Loucy (cell line): Measurements from ENCODE around the gene MIER3.

Experiments
- H2AFZ ChIP-seq: fragments of 200-600 bp; sonication (generic); 2 replicates; pipeline ENCODE4 v1.6.0; 2016; ENCODE audit warnings: antibody characterized with exemption, mild to moderate bottlenecking, low read length, moderate library complexity
- H3F3A ChIP-seq: fragments of 200-600 bp; 2 replicates; pipeline ENCODE4 v1.6.0; 2016; ENCODE audit warnings: antibody characterized with exemption, low read depth, mild to moderate bottlenecking
- H3K27me3 ChIP-seq: fragments of 200-600 bp; sonication (generic); 2 replicates; pipeline ENCODE4 v1.6.1; 2014; ENCODE audit warnings: low read length, mild to moderate bottlenecking; ENCODE audit not compliant: insufficient read depth, poor library complexity, severe bottlenecking
- H3K36me3 ChIP-seq: fragments of 200-600 bp; sonication (generic); 2 replicates; pipeline ENCODE4 v1.6.1; 2016; ENCODE audit warnings: low read length; ENCODE audit not compliant: insufficient read depth
- H3K4me1 ChIP-seq: fragments of 200-600 bp; sonication (generic); 2 replicates; pipeline ENCODE4 v1.5.1; 2014; ENCODE audit warnings: low read length, mild to moderate bottlenecking; ENCODE audit not compliant: insufficient read depth, poor library complexity, severe bottlenecking
- H3K4me2 ChIP-seq: fragments of 200-600 bp; sonication (generic); 2 replicates; pipeline ENCODE4 v1.6.0; 2014; ENCODE audit warnings: antibody characterized with exemption, low read length, low read depth, mild to moderate bottlenecking; ENCODE audit not compliant: poor library complexity, severe bottlenecking
- H3K4me3 ChIP-seq: fragments of 200-600 bp; sonication (generic); 2 replicates; pipeline ENCODE4 v1.5.1; 2014; ENCODE audit warnings: low read length, mild to moderate bottlenecking, mixed read lengths; ENCODE audit not compliant: poor library complexity, severe bottlenecking
- H3K79me2 ChIP-seq: fragments of 200-600 bp; sonication (generic); 2 replicates; pipeline ENCODE4 v1.6.1; 2014; ENCODE audit warnings: low read length; ENCODE audit not compliant: insufficient read depth
- H3K9ac ChIP-seq: fragments of 200-600 bp; sonication (generic); 2 replicates; pipeline ENCODE4 v1.6.0; 2014; ENCODE audit warnings: mild to moderate bottlenecking, low read depth, low read length, moderate library complexity; ENCODE audit not compliant: poor library complexity, severe bottlenecking
- H3K9me2 ChIP-seq: fragments of 200-600 bp; sonication (generic); replicated peaks from 2 replicates; pipeline ENCODE4 v1.6.1; 2016; ENCODE audit warnings: low read depth, low read length, mixed read lengths
- H3K9me3 ChIP-seq: fragments of 200-600 bp; sonication (generic); 2 replicates; pipeline ENCODE4 v1.6.1; 2014; ENCODE audit warnings: mild to moderate bottlenecking, antibody characterized with exemption, low read length, low read depth; ENCODE audit not compliant: insufficient read depth
- H4K20me1 ChIP-seq: fragments of 200-600 bp; sonication (generic); 2 replicates; pipeline ENCODE4 v1.6.0; 2014; ENCODE audit warnings: antibody characterized with exemption, low read length, mild to moderate bottlenecking; ENCODE audit not compliant: insufficient read depth, poor library complexity, severe bottlenecking
- CTCF ChIP-seq: fragments of 200-600 bp; sonication (generic); conservative IDR thresholded peaks from 2 replicates; pipeline ENCODE4 v1.5.1; 2014; ENCODE audit warnings: mild to moderate bottlenecking, antibody characterized with exemption, low read length
- EZH2phosphoT487 ChIP-seq: fragments of 200-600 bp; IDR thresholded peaks from 2 replicates; pipeline ENCODE4 v1.6.1; 2018; ENCODE audit warnings: antibody characterized with exemption, mild to moderate bottlenecking, moderate library complexity, borderline replicate concordance

Gene MIER3

GRCh38 chr5:56896763-56897162 lies 55.2 kb downstream of the MIER3 start:
- TF ChIP-seq EZH2phosphoT487: no peak
- TF ChIP-seq CTCF: no peak
- Histone ChIP-seq H2AFZ (no peak overlapping the region), H3K27me3 (no peaks in the 10 kb centered on the region), H3K4me3 (no peak overlapping the region), H3K9ac (no peak overlapping the region), H3K4me1 (no peaks in the 10 kb centered on the region), H3K9me3 (no peaks in the 10 kb centered on the region), H3K36me3 (peaks cover 27% of the 10 kb centered on the region; the same call in 1 of the 2 replicates), H3F3A (no peaks in the 10 kb centered on the region), H3K9me2 (no peaks in the 10 kb centered on the region), H3K4me2 (no peak overlapping the region), H4K20me1 (no peaks in the 10 kb centered on the region), H3K79me2 (no peaks in the 10 kb centered on the region)

DNA sequence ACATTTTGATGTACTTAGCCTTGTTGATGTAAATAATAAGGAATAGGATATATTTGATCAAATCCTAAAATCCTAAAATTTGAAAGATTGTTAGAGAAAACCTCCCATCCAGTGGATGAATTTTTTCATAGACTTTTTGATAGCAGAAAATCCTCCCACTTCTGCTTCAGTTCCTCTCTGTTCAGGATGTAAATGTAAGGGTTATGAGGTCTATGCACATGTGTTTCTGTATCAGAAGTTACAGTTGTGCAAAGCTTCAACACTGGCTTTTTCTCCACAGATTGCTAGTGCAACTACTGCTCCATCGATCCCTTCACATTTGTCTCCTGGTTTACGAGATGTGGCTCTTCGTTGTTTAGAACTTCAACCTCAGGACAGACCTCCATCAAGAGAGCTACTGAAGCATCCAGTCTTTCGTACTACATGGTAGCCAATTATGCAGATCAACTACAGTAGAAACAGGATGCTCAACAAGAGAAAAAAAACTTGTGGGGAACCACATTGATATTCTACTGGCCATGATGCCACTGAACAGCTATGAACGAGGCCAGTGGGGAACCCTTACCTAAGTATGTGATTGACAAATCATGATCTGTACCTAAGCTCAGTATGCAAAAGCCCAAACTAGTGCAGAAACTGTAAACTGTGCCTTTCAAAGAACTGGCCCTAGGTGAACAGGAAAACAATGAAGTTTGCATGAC lies 58.5 kb downstream of the MIER3 start:
- Histone ChIP-seq H3K4me3 (no peak overlapping the region), H4K20me1 (no peaks in the 10 kb centered on the region), H3K79me2 (no peaks in the 10 kb centered on the region), H3K4me2 (no peak overlapping the region), H3K9me3 (no peaks in the 10 kb centered on the region), H3K27me3 (no peaks in the 10 kb centered on the region), H3K9ac (no peak overlapping the region), H3F3A (no peaks in the 10 kb centered on the region), H3K9me2 (no peaks in the 10 kb centered on the region), H3K4me1 (no peaks in the 10 kb centered on the region), H2AFZ (no peak overlapping the region), H3K36me3 (peaks cover 54% of the 10 kb centered on the region; the same call in 1 of the 2 replicates)
- TF ChIP-seq EZH2phosphoT487 (no peak), CTCF (no peak)

DNA sequence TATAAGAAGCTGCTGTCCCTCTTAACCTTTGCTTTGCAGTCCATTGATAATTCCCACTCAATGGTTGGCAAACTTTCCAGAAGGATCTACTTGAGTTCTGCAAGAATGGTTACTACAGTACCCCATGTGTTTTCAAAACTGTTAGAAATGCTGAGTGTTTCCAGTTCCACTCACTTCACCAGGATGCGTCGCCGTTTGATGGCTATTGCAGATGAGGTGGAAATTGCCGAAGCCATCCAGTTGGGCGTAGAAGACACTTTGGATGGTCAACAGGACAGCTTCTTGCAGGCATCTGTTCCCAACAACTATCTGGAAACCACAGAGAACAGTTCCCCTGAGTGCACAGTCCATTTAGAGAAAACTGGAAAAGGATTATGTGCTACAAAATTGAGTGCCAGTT lies 70.4 kb downstream of the MIER3 start:
- Histone ChIP-seq H3K4me1 (no peaks in the 10 kb centered on the region), H3F3A (no peaks in the 10 kb centered on the region), H3K79me2 (no peaks in the 10 kb centered on the region), H3K9me3 (no peaks in the 10 kb centered on the region), H3K36me3 (peaks cover 94% of the 10 kb centered on the region), H3K9me2 (no peaks in the 10 kb centered on the region), H3K9ac (no peak overlapping the region), H3K27me3 (no peaks in the 10 kb centered on the region), H2AFZ (no peak overlapping the region), H3K4me3 (no peak overlapping the region), H3K4me2 (no peak overlapping the region), H4K20me1 (no peaks in the 10 kb centered on the region)
- no peak for TF ChIP-seq EZH2phosphoT487
- no peak for TF ChIP-seq CTCF
